ENCODE results near the gene CATSPER1.

GRCh38 chr11:66072518-66072917, 46.2 kb upstream of the CATSPER1 start:
- TF ChIP-seq POLR2A (IDR thresholded peaks at IDR 0.05; ENCODE audit: low read length), result no peak
- no peak for TF ChIP-seq GATA1 (IDR thresholded peaks at IDR 0.05; ENCODE audit: low read depth, low read length)

All from erythroblast (primary cell).